SK-N-SH (cell line): ENCODE measurements around the gene CRYZL1. TPM values are rescaled to one million over a fixed set of nuclear protein-coding genes. Genes with fewer than 3 reads are reported as not detected.

ENCODE experiments used
- CTCF ChIA-PET: fragments of 300-600, 350-600 bp; formaldehyde crosslinking; extraction: SDS; loops from one replicate; lab custom pipeline; 2021; lab: Yijun Ruan, JAX
- POLR2A ChIA-PET: fragments of 350-600 bp; sonication (Branson Sonifier 250); formaldehyde crosslinking; extraction: SDS; loops from one replicate; lab custom pipeline; 2020; ENCODE audit warnings: antibody characterized with exemption, inconsistent platforms; lab: Yijun Ruan, JAX
- DNase-seq: peaks from one replicate; pipeline ENCODE4 v3.0.0; 2012
- H2AFZ ChIP-seq: fragments of 200-600 bp; sonication (generic); 2 replicates; pipeline ENCODE4 v1.8.1; 2016; ENCODE audit warnings: antibody characterized with exemption, mild to moderate bottlenecking, low read depth
- H3F3A ChIP-seq: fragments of 200-600 bp; sonication (generic); replicated peaks from 2 replicates; pipeline ENCODE3; 2016; ENCODE audit warnings: antibody characterized with exemption, mild to moderate bottlenecking; ENCODE audit not compliant: insufficient read depth
- H3K27ac ChIP-seq, 2 experiments: fragments of 200-500 bp in 1 of 2; fragments of 200-600 bp in 1 of 2; sonication (Bioruptor generic) in 1 of 2; sonication (generic), shearing (Covaris generic) in 1 of 2; 2 replicates each; pipeline versions ENCODE4 v1.5.1 to v1.6.1; 2014 to 2016; ENCODE audit warnings: low read depth in 2 of 2, inconsistent platforms in 1 of 2, low read length in 1 of 2, mild to moderate bottlenecking in 1 of 2, mixed read lengths in 1 of 2
- H3K27me3 ChIP-seq: fragments of 200-600 bp; sonication (generic), shearing (Covaris generic); 2 replicates; pipeline ENCODE4 v1.6.1; 2016; ENCODE audit warnings: mixed run types; ENCODE audit not compliant: insufficient read depth
- H3K36me3 ChIP-seq, 2 experiments: fragments of 200-500 bp in 1 of 2; fragments of 200-600 bp in 1 of 2; sonication (Bioruptor generic) in 1 of 2; sonication (generic) in 1 of 2; replicated peaks in 1 of 2; 2 replicates each; pipeline versions ENCODE3 to v1.5.1; 2014 to 2016; ENCODE audit warnings: low read length in 1 of 2, mild to moderate bottlenecking in 1 of 2; ENCODE audit not compliant: insufficient read depth in 2 of 2, control insufficient read depth in 1 of 2
- H3K4me1 ChIP-seq, 2 experiments: fragments of 200-500 bp in 1 of 2; fragments of 200-600 bp in 1 of 2; sonication (Bioruptor generic) in 1 of 2; sonication (generic), shearing (Covaris generic) in 1 of 2; 2 replicates each; pipeline versions ENCODE4 v1.5.1 to v1.6.1; 2014 to 2016; ENCODE audit warnings: low read depth in 1 of 2, low read length in 1 of 2, mixed run types in 1 of 2; ENCODE audit not compliant: insufficient read depth in 2 of 2, control insufficient read depth in 1 of 2
- H3K4me2 ChIP-seq: fragments of 200-600 bp; sonication (generic), shearing (Covaris generic); 2 replicates; pipeline ENCODE4 v1.6.1; 2017; ENCODE audit warnings: mixed run types
- H3K4me3 ChIP-seq, 2 experiments: fragments of 200-500 bp in 1 of 2; fragments of 200-600 bp in 1 of 2; sonication (Bioruptor generic) in 1 of 2; sonication (generic), shearing (Covaris generic) in 1 of 2; 2 replicates each; pipeline versions ENCODE4 v1.5.1 to v1.8.1; 2014 to 2016; ENCODE audit warnings: low read depth in 2 of 2, inconsistent platforms in 1 of 2, low read length in 1 of 2, mild to moderate bottlenecking in 1 of 2, mixed read lengths in 1 of 2, moderate library complexity in 1 of 2
- H3K79me2 ChIP-seq: fragments of 200-600 bp; sonication (generic); 2 replicates; pipeline ENCODE4 v1.8.1; 2017; ENCODE audit warnings: mild to moderate bottlenecking; ENCODE audit not compliant: insufficient read depth
- H3K9ac ChIP-seq: fragments of 200-600 bp; sonication (generic); 2 replicates; pipeline ENCODE4 v1.6.1; 2017; ENCODE audit warnings: mixed run types
- H3K9me2 ChIP-seq: fragments of 200-600 bp; sonication (generic); 2 replicates; pipeline ENCODE4 v1.6.1; 2017; ENCODE audit warnings: mixed run types
- H3K9me3 ChIP-seq: fragments of 200-600 bp; sonication (generic); 2 replicates; pipeline ENCODE4 v1.6.1; 2017; ENCODE audit warnings: mixed run types, mild to moderate bottlenecking, moderate library complexity
- H4K20me1 ChIP-seq: fragments of 200-600 bp; sonication (generic); 2 replicates; pipeline ENCODE4 v1.6.1; 2017; ENCODE audit warnings: mild to moderate bottlenecking, mixed run types; ENCODE audit not compliant: insufficient read depth
- CHD2 ChIP-seq: fragments of 150-350 bp; IDR thresholded peaks from 2 replicates; pipeline ENCODE4 v1.6.1; 2018; ENCODE audit warnings: low read length; ENCODE audit not compliant: partially characterized antibody
- EP300 ChIP-seq, 2 experiments: IDR thresholded peaks; 2 replicates each; pipeline versions ENCODE4 v1.4.0 to v1.6.1; 2012; ENCODE audit warnings: borderline replicate concordance in 1 of 2, low read depth in 1 of 2, low read length in 1 of 2
- FOSL2 ChIP-seq: IDR thresholded peaks from 2 replicates; pipeline ENCODE4 v1.4.0; 2012; ENCODE audit warnings: low read depth, mild to moderate bottlenecking, moderate library complexity, borderline replicate concordance
- FOXJ3 ChIP-seq: sonication (generic); formaldehyde crosslinking; IDR thresholded peaks from 2 replicates; pipeline ENCODE4 v1.5.1; 2020; ENCODE audit warnings: mild to moderate bottlenecking, missing genetic modification reagents
- GABPA ChIP-seq: IDR thresholded peaks from 2 replicates; pipeline ENCODE4 v1.4.0; 2012; ENCODE audit warnings: low read depth, mild to moderate bottlenecking
- JUND ChIP-seq: IDR thresholded peaks from 2 replicates; pipeline ENCODE4 v1.4.0; 2012
- MAX ChIP-seq: IDR thresholded peaks from 2 replicates; pipeline ENCODE4 v1.4.0; 2012; ENCODE audit warnings: low read depth
- MXI1 ChIP-seq: IDR thresholded peaks from 2 replicates; pipeline ENCODE4 v1.6.1; 2012; ENCODE audit warnings: mild to moderate bottlenecking, low read depth, low read length, improper control_type of control experiment
- NFIC ChIP-seq: IDR thresholded peaks from 2 replicates; pipeline ENCODE4 v1.4.0; 2012; ENCODE audit warnings: borderline replicate concordance
- PBX3 ChIP-seq: IDR thresholded peaks from 2 replicates; pipeline ENCODE4; 2012
- POLR2AphosphoS5 ChIP-seq: IDR thresholded peaks from 2 replicates; pipeline ENCODE4 v1.6.1; 2012; ENCODE audit warnings: low read depth, low read length
- RFX5 ChIP-seq: IDR thresholded peaks from 2 replicates; pipeline ENCODE4 v1.6.1; 2012; ENCODE audit warnings: mild to moderate bottlenecking, improper control_type of control experiment, low read length
- RXRA ChIP-seq: IDR thresholded peaks from 2 replicates; pipeline ENCODE4 v1.4.0; 2012; ENCODE audit warnings: low read depth, mild to moderate bottlenecking, borderline replicate concordance
- SIN3A ChIP-seq: IDR thresholded peaks from 2 replicates; pipeline ENCODE4 v1.6.1; 2012; ENCODE audit warnings: low read depth, mild to moderate bottlenecking, low read length, moderate library complexity, borderline replicate concordance
- SMC3 ChIP-seq: IDR thresholded peaks from 2 replicates; pipeline ENCODE4 v1.6.1; 2012; ENCODE audit warnings: low read depth, low read length, improper control_type of control experiment
- TAF1 ChIP-seq: IDR thresholded peaks from 2 replicates; pipeline ENCODE4 v1.6.1; 2012; ENCODE audit warnings: low read depth, mild to moderate bottlenecking, low read length, moderate library complexity, borderline replicate concordance
- TCF12 ChIP-seq: IDR thresholded peaks from 2 replicates; pipeline ENCODE4 v1.4.0; 2012
- TEAD4 ChIP-seq: IDR thresholded peaks from 2 replicates; pipeline ENCODE4 v1.4.0; 2012; ENCODE audit warnings: mild to moderate bottlenecking, borderline replicate concordance; ENCODE audit not compliant: insufficient read depth
- USF2 ChIP-seq: fragments of 150-350 bp; IDR thresholded peaks from 2 replicates; pipeline ENCODE4 v1.6.1; 2017; ENCODE audit warnings: antibody characterized with exemption, low read length, low read depth, borderline replicate concordance
- ZBTB33 ChIP-seq: IDR thresholded peaks from 2 replicates; pipeline ENCODE4 v1.4.0; 2012; ENCODE audit warnings: low read depth, borderline replicate concordance
- WGBS: methylation state at CpG from one replicate; pipeline ENCODE4 v1.1.6; 2017; ENCODE audit warnings: low lambda C conversion rate; 5-methylcytosine and 5-hydroxymethylcytosine counted together
- polyA plus RNA-seq, 3 experiments: library from polyadenylated mRNA; depleted of rRNA; stranded (reverse); fragments of >200 nt; gene quantifications; 2 replicates each; pipeline ENCODE4 v1.2.3, GENCODE V29; 2012
- TF ChIP-seq, protein P1 (sequence below): IDR thresholded peaks from 2 replicates; pipeline ENCODE4 v1.4.0; 2012; ENCODE audit warnings: low read depth, borderline replicate concordance
- TF ChIP-seq, protein P2 (sequence below): IDR thresholded peaks from 2 replicates; pipeline ENCODE4 v1.6.1; 2012; ENCODE audit warnings: mild to moderate bottlenecking, low read depth, low read length, moderate library complexity

Gene CRYZL1
- polyA plus RNA-seq, 1 of the 3 experiments (the other 2 are of a cell fraction), result 26.3 TPM

- peaks cover 15 to 38% of the 10 kb centered on the region in 2 experiments for H3K36me3 ChIP-seq
- ChIA-PET CTCF (interaction anchor here (1.0 to 5.7 kb wide), 4 partner anchors 10 to 17 kb away, joined by 3 to 50 read pairs (median 6); no protein-coding TSS in a partner anchor), POLR2A (interaction anchor here (0.9 to 2.0 kb wide), 6 partner anchors 15 to 161 kb away, joined by 3 to 7 read pairs (median 4); partner anchors contain the start of genes SON and TMEM50B)
- H3F3A ChIP-seq, result peaks cover 25% of the 10 kb centered on the region
- H3K9me3 ChIP-seq, result no peaks in the 10 kb centered on the region
- peak; percentile 99 for DNase-seq
- H3K4me3 ChIP-seq, result peak within 1 kb of the TSS; percentile 84 to 88
- H2AFZ ChIP-seq, result peak within 1 kb of the TSS; percentile 83
- WGBS, result 2% methylated on average over 13 of the region's 78 CpGs
- H3K27ac ChIP-seq, result peak within 1 kb of the TSS; percentile 83 to 96
- H3K4me2 ChIP-seq, result peak within 1 kb of the TSS; percentile 85
- peak within 1 kb of the TSS; percentile 87 for H3K9ac ChIP-seq
- H3K9me2 ChIP-seq, result no peaks in the 10 kb centered on the region
- H4K20me1 ChIP-seq, result no peaks in the 10 kb centered on the region
- H3K4me1 ChIP-seq, result peaks cover 6% of the 10 kb centered on the region in 2 experiments; a peak in 3 of 4 replicates
- no peaks in the 10 kb centered on the region for H3K27me3 ChIP-seq
- peaks cover 34% of the 10 kb centered on the region for H3K79me2 ChIP-seq
- TF ChIP-seq MAX (no peak), ZBTB33 (no peak), POLR2AphosphoS5 (peak; percentile 81), USF2 (no peak), PBX3 (peak; percentile 52; the same call in 1 of the 2 replicates), TEAD4 (no peak), RXRA (peak; percentile 68; the same call in 1 of the 2 replicates), SMC3 (no peak), NFIC (peak; percentile 24; the same call in 1 of the 2 replicates), MXI1 (peak; percentile 58; the same call in 1 of the 2 replicates), JUND (peak; percentile 10; the same call in 1 of the 2 replicates), SIN3A (peak; percentile 25; the same call in 1 of the 2 replicates), EP300 (IDR thresholded peaks at IDR 0.05; ENCODE audit: borderline replicate concordance in 1 of 2, low read depth in 1 of 2, low read length in 1 of 2) (0 out of 4 replicates have a peak, but pooled peaks of 1 of the 2 experiments have one; percentile 5), FOSL2 (no peak), TCF12 (0 out of 2 replicates have a peak, but pooled peaks have one; percentile 9), CHD2 (peak; percentile 57), TAF1 (peak; percentile 39; the same call in 1 of the 2 replicates), RFX5 (no peak), FOXJ3 (CRISPR knock-in tag) (no peak), GABPA (no peak)
- TF ChIP-seq, protein P1, sequence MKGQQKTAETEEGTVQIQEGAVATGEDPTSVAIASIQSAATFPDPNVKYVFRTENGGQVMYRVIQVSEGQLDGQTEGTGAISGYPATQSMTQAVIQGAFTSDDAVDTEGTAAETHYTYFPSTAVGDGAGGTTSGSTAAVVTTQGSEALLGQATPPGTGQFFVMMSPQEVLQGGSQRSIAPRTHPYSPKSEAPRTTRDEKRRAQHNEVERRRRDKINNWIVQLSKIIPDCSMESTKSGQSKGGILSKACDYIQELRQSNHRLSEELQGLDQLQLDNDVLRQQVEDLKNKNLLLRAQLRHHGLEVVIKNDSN, result no peak
- TF ChIP-seq, protein P2, sequence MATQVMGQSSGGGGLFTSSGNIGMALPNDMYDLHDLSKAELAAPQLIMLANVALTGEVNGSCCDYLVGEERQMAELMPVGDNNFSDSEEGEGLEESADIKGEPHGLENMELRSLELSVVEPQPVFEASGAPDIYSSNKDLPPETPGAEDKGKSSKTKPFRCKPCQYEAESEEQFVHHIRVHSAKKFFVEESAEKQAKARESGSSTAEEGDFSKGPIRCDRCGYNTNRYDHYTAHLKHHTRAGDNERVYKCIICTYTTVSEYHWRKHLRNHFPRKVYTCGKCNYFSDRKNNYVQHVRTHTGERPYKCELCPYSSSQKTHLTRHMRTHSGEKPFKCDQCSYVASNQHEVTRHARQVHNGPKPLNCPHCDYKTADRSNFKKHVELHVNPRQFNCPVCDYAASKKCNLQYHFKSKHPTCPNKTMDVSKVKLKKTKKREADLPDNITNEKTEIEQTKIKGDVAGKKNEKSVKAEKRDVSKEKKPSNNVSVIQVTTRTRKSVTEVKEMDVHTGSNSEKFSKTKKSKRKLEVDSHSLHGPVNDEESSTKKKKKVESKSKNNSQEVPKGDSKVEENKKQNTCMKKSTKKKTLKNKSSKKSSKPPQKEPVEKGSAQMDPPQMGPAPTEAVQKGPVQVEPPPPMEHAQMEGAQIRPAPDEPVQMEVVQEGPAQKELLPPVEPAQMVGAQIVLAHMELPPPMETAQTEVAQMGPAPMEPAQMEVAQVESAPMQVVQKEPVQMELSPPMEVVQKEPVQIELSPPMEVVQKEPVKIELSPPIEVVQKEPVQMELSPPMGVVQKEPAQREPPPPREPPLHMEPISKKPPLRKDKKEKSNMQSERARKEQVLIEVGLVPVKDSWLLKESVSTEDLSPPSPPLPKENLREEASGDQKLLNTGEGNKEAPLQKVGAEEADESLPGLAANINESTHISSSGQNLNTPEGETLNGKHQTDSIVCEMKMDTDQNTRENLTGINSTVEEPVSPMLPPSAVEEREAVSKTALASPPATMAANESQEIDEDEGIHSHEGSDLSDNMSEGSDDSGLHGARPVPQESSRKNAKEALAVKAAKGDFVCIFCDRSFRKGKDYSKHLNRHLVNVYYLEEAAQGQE, result no peak
These were observed 52.8 kb downstream of the CRYZL1 start, which contains the start of gene DONSON for GRCh38 chr21:33588485-33589335. Gene DONSON, minus strand, starts transcription at chr21:33588684. Its CDS starts 43 bp downstream, at chr21:33588641.
